Hepatocyte (in vitro differentiated cells): ENCODE measurements around the gene ZNF469. TPM values are rescaled to one million over a fixed set of nuclear protein-coding genes. Genes with fewer than 3 reads are reported as not detected.

ENCODE experiments used
- DNase-seq: peaks from one replicate; pipeline ENCODE4 v3.0.0-alpha.2; 2016; ENCODE audit warnings: low spot score
- H2AFZ ChIP-seq: fragments of 200-600 bp; sonication (generic); 2 replicates; pipeline ENCODE4 v1.6.0; 2016; ENCODE audit warnings: antibody characterized with exemption, mild to moderate bottlenecking
- H3K27ac ChIP-seq: fragments of 200-600 bp; sonication (generic); 2 replicates; pipeline ENCODE4 v1.5.1; 2016; ENCODE audit warnings: mild to moderate bottlenecking
- H3K27me3 ChIP-seq: fragments of 200-600 bp; sonication (generic); 2 replicates; pipeline ENCODE4 v1.6.1; 2016
- H3K36me3 ChIP-seq: fragments of 200-600 bp; sonication (generic); replicated peaks from 2 replicates; pipeline ENCODE4 v1.5.1; 2016; ENCODE audit warnings: low read depth; ENCODE audit not compliant: insufficient read depth
- H3K4me1 ChIP-seq: fragments of 200-600 bp; sonication (generic); 2 replicates; pipeline ENCODE4 v1.5.1; 2016; ENCODE audit warnings: mild to moderate bottlenecking, moderate library complexity; ENCODE audit not compliant: insufficient read depth
- H3K4me2 ChIP-seq: fragments of 200-600 bp; sonication (generic); 2 replicates; pipeline ENCODE4 v1.6.0; 2016
- H3K4me3 ChIP-seq: fragments of 200-600 bp; sonication (generic); 2 replicates; pipeline ENCODE4 v1.5.1; 2016; ENCODE audit warnings: mild to moderate bottlenecking
- H3K79me2 ChIP-seq: fragments of 200-600 bp; sonication (generic); 2 replicates; pipeline ENCODE4 v1.6.0; 2017; ENCODE audit warnings: mild to moderate bottlenecking
- H3K9me2 ChIP-seq: fragments of 200-600 bp; sonication (generic); replicated peaks from 2 replicates; pipeline ENCODE4 v1.6.0; 2017; ENCODE audit warnings: mild to moderate bottlenecking; ENCODE audit not compliant: insufficient read depth
- H3K9me3 ChIP-seq: fragments of 200-600 bp; sonication (generic); 2 replicates; pipeline ENCODE4 v1.5.1; 2016; ENCODE audit warnings: low read depth, mild to moderate bottlenecking
- H4K20me1 ChIP-seq: fragments of 200-600 bp; sonication (generic); 2 replicates; pipeline ENCODE4 v1.6.0; 2016; ENCODE audit warnings: mild to moderate bottlenecking; ENCODE audit not compliant: insufficient read depth, poor library complexity, severe bottlenecking
- CTCF ChIP-seq: fragments of 200-600 bp; sonication (generic); IDR thresholded peaks from 2 replicates; pipeline ENCODE4 v1.5.1; 2016; ENCODE audit warnings: antibody characterized with exemption, mild to moderate bottlenecking; ENCODE audit not compliant: poor library complexity
- EZH2 ChIP-seq: fragments of 200-600 bp; sonication (generic); IDR thresholded peaks from 2 replicates; pipeline ENCODE4 v1.6.1; 2016; ENCODE audit warnings: antibody characterized with exemption, mild to moderate bottlenecking, borderline replicate concordance
- EZH2phosphoT487 ChIP-seq: fragments of 200-600 bp; sonication (generic); IDR thresholded peaks from one replicate; pipeline ENCODE4 v1.6.1; 2018; ENCODE audit warnings: antibody characterized with exemption, mild to moderate bottlenecking, low read depth, moderate library complexity; ENCODE audit not compliant: unreplicated experiment, severe bottlenecking
- WGBS: methylation state at CpG from one replicate; pipeline ENCODE4 v1.1.6; 2016; ENCODE audit warnings: low lambda C conversion rate; ENCODE audit errors: missing lambda C conversion rate; 5-methylcytosine and 5-hydroxymethylcytosine counted together
- polyA plus RNA-seq: library from polyadenylated mRNA; unstranded; fragments of >200 nt; fragmentation: Nextera tagmentation; extraction: Ambion mirVana; gene quantifications from 2 replicates; pipeline ENCODE4 v1.2.1, GENCODE V29; 2016
- total RNA-seq: library from RNA; depleted of rRNA; stranded (reverse); fragments of >200 nt; gene quantifications from 2 replicates; pipeline ENCODE4 v1.2.3, GENCODE V29; 2014

Gene ZNF469
- total and polyA plus RNA-seq, 2 experiments from 2014 or later, result 1.0 to 1.3 TPM

DNA sequence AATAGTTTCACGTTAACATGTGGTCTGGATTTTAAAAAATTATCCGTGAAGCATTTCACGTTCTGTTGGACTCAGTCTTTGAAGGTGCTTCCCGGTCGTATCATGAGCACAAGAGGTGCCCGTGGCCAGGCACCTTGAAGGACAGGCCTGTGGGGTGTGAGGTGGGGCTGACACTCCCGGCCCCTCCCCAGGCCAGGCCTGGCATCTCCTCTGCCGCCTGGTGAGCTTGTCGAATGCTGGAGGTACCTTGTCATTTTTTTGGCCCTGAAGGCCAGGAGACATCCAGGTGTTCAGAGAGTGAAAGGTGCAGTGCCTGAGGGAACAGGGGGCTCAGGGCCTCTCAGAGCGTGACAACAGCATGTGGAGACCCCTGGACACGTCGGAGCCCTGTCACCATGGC, 11.7 kb downstream of the ZNF469 start:
- H3K27ac ChIP-seq, result no peak overlapping the region
- no peak overlapping the region for H3K4me3 ChIP-seq
- 91% methylated on average over 12 of the region's 12 CpGs for WGBS
- TF ChIP-seq CTCF (no peak), EZH2 (no peak), EZH2phosphoT487 (no peak)
- DNase-seq, result no peak
- H3K4me2 ChIP-seq, result no peak overlapping the region
- no peak overlapping the region for H2AFZ ChIP-seq
- H3K27me3 ChIP-seq, result no peaks in the 10 kb centered on the region
- H3K36me3 ChIP-seq, result no peaks in the 10 kb centered on the region
- no peaks in the 10 kb centered on the region for H3K9me2 ChIP-seq
- H4K20me1 ChIP-seq, result no peaks in the 10 kb centered on the region
- no peaks in the 10 kb centered on the region for H3K9me3 ChIP-seq
- no peaks in the 10 kb centered on the region for H3K4me1 ChIP-seq
- no peaks in the 10 kb centered on the region for H3K79me2 ChIP-seq

- H3K27ac ChIP-seq, result no peak overlapping the region
- H4K20me1 ChIP-seq, result no peaks in the 10 kb centered on the region
- no peak overlapping the region for H3K4me2 ChIP-seq
- no peaks in the 10 kb centered on the region for H3K36me3 ChIP-seq
- no peak for TF ChIP-seq CTCF
- no peak for TF ChIP-seq EZH2
- no peak for TF ChIP-seq EZH2phosphoT487
- no peak overlapping the region for H2AFZ ChIP-seq
- WGBS, result 90% methylated on average over 19 of the region's 21 CpGs
- no peaks in the 10 kb centered on the region for H3K4me1 ChIP-seq
- no peak overlapping the region for H3K4me3 ChIP-seq
- no peaks in the 10 kb centered on the region for H3K79me2 ChIP-seq
- no peaks in the 10 kb centered on the region for H3K9me2 ChIP-seq
- H3K27me3 ChIP-seq, result no peaks in the 10 kb centered on the region
- DNase-seq, result no peak
- H3K9me3 ChIP-seq, result no peaks in the 10 kb centered on the region
Observed at GRCh38 chr16:88395669-88396584, 13.2 kb downstream of the ZNF469 start.

- H3K79me2 ChIP-seq, result no peaks in the 10 kb centered on the region
- no peak overlapping the region for H2AFZ ChIP-seq
- 93% methylated on average over 20 of the region's 20 CpGs for WGBS
- no peaks in the 10 kb centered on the region for H3K4me1 ChIP-seq
- H3K36me3 ChIP-seq, result no peaks in the 10 kb centered on the region
- H3K27me3 ChIP-seq, result no peaks in the 10 kb centered on the region
- no peak for DNase-seq
- no peaks in the 10 kb centered on the region for H3K9me2 ChIP-seq
- TF ChIP-seq EZH2phosphoT487, result no peak
- no peaks in the 10 kb centered on the region for H3K9me3 ChIP-seq
- no peaks in the 10 kb centered on the region for H4K20me1 ChIP-seq
- H3K4me3 ChIP-seq, result no peak overlapping the region
- no peak overlapping the region for H3K27ac ChIP-seq
- H3K4me2 ChIP-seq, result no peak overlapping the region
Observed at GRCh38 chr16:88398170-88398873, 15.6 kb downstream of the ZNF469 start.

- Histone ChIP-seq H2AFZ (no peak overlapping the region), H3K4me2 (no peak overlapping the region)
Observed at GRCh38 chr16:88398874-88399178, 16.1 kb downstream of the ZNF469 start.

More at GRCh38 chr16:88398874-88399178, 16.1 kb downstream of the ZNF469 start:
- Histone ChIP-seq H4K20me1 (no peaks in the 10 kb centered on the region), H3K79me2 (no peaks in the 10 kb centered on the region), H3K9me2 (no peaks in the 10 kb centered on the region), H3K9me3 (no peaks in the 10 kb centered on the region), H3K27ac (no peak overlapping the region), H3K36me3 (no peaks in the 10 kb centered on the region), H3K27me3 (no peaks in the 10 kb centered on the region), H3K4me3 (no peak overlapping the region), H3K4me1 (no peaks in the 10 kb centered on the region)
- no peak for TF ChIP-seq EZH2
- WGBS, result 84% methylated on average over 8 of the region's 8 CpGs
- no peak for DNase-seq
